HG03558 (cell line): ENCODE results near the gene MAP3K5.
A peak's percentile ranks its signal among the peaks of the same experiment; 100 is the strongest.
"Not testable (repeated sequence)": the region's sequence is repeated elsewhere in the genome, so short reads cannot be mapped to it uniquely, and the experiment has no call there.

Experiments
- ATAC-seq: cut with Tn5 transposase; IDR thresholded peaks from one replicate; pipeline ENCODE4 v1.9.1; 2021; ENCODE audit warnings: moderate number of reproducible peaks; ENCODE audit not compliant: unreplicated experiment; ENCODE audit errors: extremely low read depth

The MAP3K5 gene

GRCh38 chr6:136795386-136795785 lies 3.1 kb upstream of the MAP3K5 start:
- no peak for ATAC-seq

GRCh38 chr6:136793363-136793762 lies 1.1 kb upstream of the MAP3K5 start:
- no peak for ATAC-seq

GRCh38 chr6:136792095-136792409 lies 225 bp downstream of the MAP3K5 start:
- ATAC-seq = no peak

GRCh38 chr6:136791296-136792094 lies 782 bp downstream of the MAP3K5 start:
- ATAC-seq = peak; percentile 29

- ATAC-seq = no peak
These were observed 1.6 kb downstream of the MAP3K5 start for GRCh38 chr6:136790411-136791295.

GRCh38 chr6:136789440-136789839 lies 2.8 kb downstream of the MAP3K5 start:
- ATAC-seq = not testable (repeated sequence)

- no peak for ATAC-seq
These were observed 4.0 kb downstream of the MAP3K5 start for GRCh38 chr6:136788069-136788902.

GRCh38 chr6:136787726-136788068 lies 4.6 kb downstream of the MAP3K5 start:
- ATAC-seq = no peak

- ATAC-seq = no peak
These were observed 5.6 kb downstream of the MAP3K5 start for GRCh38 chr6:136786658-136787057.

- no peak for ATAC-seq
These were observed 7.1 kb downstream of the MAP3K5 start for GRCh38 chr6:136784910-136785746.

GRCh38 chr6:136784271-136784664 lies 8.0 kb downstream of the MAP3K5 start:
- ATAC-seq = no peak

GRCh38 chr6:136783495-136784270 lies 8.6 kb downstream of the MAP3K5 start:
- ATAC-seq = peak; percentile 40

GRCh38 chr6:136783021-136783420 lies 9.3 kb downstream of the MAP3K5 start:
- ATAC-seq = no peak

- ATAC-seq = no peak
These were observed 10.1 kb downstream of the MAP3K5 start for GRCh38 chr6:136782021-136782770.

GRCh38 chr6:136780972-136781371 lies 11.3 kb downstream of the MAP3K5 start:
- no peak for ATAC-seq

GRCh38 chr6:136779682-136780081 lies 12.6 kb downstream of the MAP3K5 start:
- ATAC-seq = no peak

- ATAC-seq = no peak
These were observed 14.6 kb downstream of the MAP3K5 start for GRCh38 chr6:136777651-136778050.

GRCh38 chr6:136775548-136775947 lies 16.7 kb downstream of the MAP3K5 start:
- ATAC-seq = no peak
